Neural cell (in vitro differentiated cells): ENCODE data around the gene CEBPZOS.

Source experiments
- POLR2AphosphoS5 ChIP-seq: IDR thresholded peaks from 2 replicates; pipeline ENCODE4 v1.6.1; 2012
- TF ChIP-seq, protein P1 (sequence below): fragments of 450-650 bp; IDR thresholded peaks from 2 replicates; pipeline ENCODE4 v1.5.1; 2014; ENCODE audit warnings: antibody characterized with exemption, mild to moderate bottlenecking, moderate library complexity; ENCODE audit not compliant: poor library complexity, severe bottlenecking

DNA sequence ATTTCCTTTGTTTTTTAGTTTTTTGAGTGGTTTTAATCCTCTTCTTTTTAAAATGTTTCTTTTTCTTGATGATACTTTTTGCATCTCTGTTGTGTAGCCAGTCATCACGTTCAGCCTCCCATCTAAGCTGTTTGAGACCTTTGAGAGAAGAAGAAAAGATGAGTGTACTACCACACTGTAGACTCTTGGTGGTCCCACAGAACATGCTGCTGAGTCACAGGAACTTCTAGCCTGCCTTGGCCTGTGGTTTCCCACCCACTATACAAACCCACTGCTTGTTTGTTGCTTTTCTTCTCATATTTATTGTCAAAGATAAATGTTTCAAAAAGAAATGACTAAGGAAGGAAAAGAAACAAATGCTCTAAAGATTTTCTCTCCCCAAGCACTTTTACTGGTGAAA, 5.5 kb downstream of the CEBPZOS start:
- TF ChIP-seq, protein P1, sequence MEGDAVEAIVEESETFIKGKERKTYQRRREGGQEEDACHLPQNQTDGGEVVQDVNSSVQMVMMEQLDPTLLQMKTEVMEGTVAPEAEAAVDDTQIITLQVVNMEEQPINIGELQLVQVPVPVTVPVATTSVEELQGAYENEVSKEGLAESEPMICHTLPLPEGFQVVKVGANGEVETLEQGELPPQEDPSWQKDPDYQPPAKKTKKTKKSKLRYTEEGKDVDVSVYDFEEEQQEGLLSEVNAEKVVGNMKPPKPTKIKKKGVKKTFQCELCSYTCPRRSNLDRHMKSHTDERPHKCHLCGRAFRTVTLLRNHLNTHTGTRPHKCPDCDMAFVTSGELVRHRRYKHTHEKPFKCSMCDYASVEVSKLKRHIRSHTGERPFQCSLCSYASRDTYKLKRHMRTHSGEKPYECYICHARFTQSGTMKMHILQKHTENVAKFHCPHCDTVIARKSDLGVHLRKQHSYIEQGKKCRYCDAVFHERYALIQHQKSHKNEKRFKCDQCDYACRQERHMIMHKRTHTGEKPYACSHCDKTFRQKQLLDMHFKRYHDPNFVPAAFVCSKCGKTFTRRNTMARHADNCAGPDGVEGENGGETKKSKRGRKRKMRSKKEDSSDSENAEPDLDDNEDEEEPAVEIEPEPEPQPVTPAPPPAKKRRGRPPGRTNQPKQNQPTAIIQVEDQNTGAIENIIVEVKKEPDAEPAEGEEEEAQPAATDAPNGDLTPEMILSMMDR, result no peak
- TF ChIP-seq POLR2AphosphoS5, result no peak
